Muscle layer of duodenum (tissue), 2 donors: ENCODE data around the gene PTPN4.

Experiments used
- H3K27ac ChIP-seq: one replicate; pipeline ENCODE4 v1.7.0; 2013; ENCODE audit warnings: mild to moderate bottlenecking, low read length
- H3K27me3 ChIP-seq: one replicate; pipeline ENCODE4 v1.7.0; 2013; ENCODE audit warnings: low read depth, mild to moderate bottlenecking, control low read depth, low read length
- H3K36me3 ChIP-seq, 2 donors: one replicate each; pipeline ENCODE4 v1.7.0; 2013; ENCODE audit warnings: low read length in 2 of 2, control low read depth in 1 of 2, mild to moderate bottlenecking in 1 of 2; ENCODE audit not compliant: insufficient read depth in 2 of 2, control insufficient read depth in 1 of 2
- H3K4me1 ChIP-seq, 2 donors: one replicate each; pipeline ENCODE4 v1.7.0; 2013; ENCODE audit warnings: low read length in 2 of 2, mild to moderate bottlenecking in 2 of 2, control low read depth in 1 of 2, moderate library complexity in 1 of 2; ENCODE audit not compliant: insufficient read depth in 2 of 2, control insufficient read depth in 1 of 2
- H3K4me3 ChIP-seq, 2 donors: one replicate each; pipeline ENCODE4 v1.7.0; 2013; ENCODE audit warnings: low read length in 2 of 2, low read depth in 1 of 2, mild to moderate bottlenecking in 1 of 2
- H3K9me3 ChIP-seq, 2 donors: one replicate each; pipeline ENCODE4 v1.7.0; 2013; ENCODE audit warnings: low read length in 2 of 2, control low read depth in 1 of 2, mild to moderate bottlenecking in 1 of 2; ENCODE audit not compliant: control insufficient read depth in 1 of 2
- donor health status: healthy.

PTPN4 gene

DNA sequence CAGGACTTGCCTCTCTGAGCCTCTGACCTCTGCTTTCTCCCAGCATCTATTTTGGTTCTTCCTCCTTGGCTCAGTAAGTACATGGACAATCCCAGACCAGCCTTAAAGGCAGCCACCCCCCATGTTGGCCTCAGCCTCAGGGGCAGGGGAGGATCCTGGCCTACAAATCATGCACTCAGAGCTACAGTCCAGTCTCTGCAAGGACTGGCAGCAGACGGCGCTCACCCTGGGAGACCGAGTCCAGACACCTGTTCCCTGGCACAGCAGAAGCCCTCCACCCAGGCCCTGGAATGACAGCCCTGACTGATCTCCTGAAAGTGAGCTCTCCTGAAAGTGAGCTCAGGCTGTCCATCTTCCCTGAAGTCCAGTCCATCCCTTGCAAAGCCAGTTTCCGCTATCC, 25.7 kb upstream of the PTPN4 start:
- no peak overlapping the region for H3K4me3 ChIP-seq
- H3K27me3 ChIP-seq = no peaks in the 10 kb centered on the region
- no peak overlapping the region for H3K27ac ChIP-seq
- H3K4me1 ChIP-seq = no peaks in the 10 kb centered on the region
- H3K36me3 ChIP-seq = no peaks in the 10 kb centered on the region
- H3K9me3 ChIP-seq = no peaks in the 10 kb centered on the region

DNA sequence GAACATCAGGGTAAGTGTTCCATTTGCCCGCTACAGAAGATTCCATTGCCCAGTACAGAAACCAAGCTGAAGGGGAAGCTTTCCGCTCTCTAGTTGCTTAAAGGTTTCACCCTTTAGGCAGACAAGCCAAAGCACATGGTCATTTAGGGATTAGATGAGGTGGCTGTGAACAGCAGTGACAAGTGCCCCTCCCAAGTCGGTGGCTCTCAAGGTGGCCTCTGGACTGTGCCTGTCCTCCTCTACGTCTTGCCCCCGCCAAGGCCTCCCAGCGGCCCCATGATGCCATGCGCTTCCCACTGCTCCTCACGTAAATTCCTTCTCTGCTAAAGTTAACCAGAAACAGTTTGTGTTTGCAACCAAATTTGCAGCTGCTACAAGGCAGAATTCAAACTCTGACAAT, 24.2 kb upstream of the PTPN4 start:
- Histone ChIP-seq H3K4me3 (no peak overlapping the region), H3K27ac (no peak overlapping the region), H3K27me3 (no peaks in the 10 kb centered on the region), H3K9me3 (no peaks in the 10 kb centered on the region), H3K4me1 (no peaks in the 10 kb centered on the region), H3K36me3 (no peaks in the 10 kb centered on the region)

DNA sequence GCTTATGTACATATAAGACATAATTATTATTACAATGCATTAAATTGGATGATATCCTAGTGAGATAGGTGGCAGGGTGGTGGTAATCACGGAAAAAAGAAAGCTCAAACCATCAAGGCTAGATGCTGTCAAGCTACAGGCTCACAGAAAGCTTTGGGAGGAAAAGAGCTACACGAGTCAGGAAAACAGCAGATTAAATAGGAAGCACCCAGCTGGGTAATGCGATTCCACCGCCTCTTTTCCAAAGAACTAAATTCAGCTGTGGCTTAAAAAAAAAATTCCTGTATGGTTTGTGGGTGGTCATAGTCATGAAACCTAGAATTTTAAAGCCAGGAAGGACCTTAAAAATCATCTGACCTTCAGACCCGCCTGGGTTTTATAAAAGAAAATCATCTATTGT, 23.7 kb upstream of the PTPN4 start:
- H3K9me3 ChIP-seq = no peaks in the 10 kb centered on the region
- no peaks in the 10 kb centered on the region for H3K36me3 ChIP-seq
- no peak overlapping the region for H3K4me3 ChIP-seq
- H3K27ac ChIP-seq = no peak overlapping the region
- H3K27me3 ChIP-seq = no peaks in the 10 kb centered on the region
- no peaks in the 10 kb centered on the region for H3K4me1 ChIP-seq

DNA sequence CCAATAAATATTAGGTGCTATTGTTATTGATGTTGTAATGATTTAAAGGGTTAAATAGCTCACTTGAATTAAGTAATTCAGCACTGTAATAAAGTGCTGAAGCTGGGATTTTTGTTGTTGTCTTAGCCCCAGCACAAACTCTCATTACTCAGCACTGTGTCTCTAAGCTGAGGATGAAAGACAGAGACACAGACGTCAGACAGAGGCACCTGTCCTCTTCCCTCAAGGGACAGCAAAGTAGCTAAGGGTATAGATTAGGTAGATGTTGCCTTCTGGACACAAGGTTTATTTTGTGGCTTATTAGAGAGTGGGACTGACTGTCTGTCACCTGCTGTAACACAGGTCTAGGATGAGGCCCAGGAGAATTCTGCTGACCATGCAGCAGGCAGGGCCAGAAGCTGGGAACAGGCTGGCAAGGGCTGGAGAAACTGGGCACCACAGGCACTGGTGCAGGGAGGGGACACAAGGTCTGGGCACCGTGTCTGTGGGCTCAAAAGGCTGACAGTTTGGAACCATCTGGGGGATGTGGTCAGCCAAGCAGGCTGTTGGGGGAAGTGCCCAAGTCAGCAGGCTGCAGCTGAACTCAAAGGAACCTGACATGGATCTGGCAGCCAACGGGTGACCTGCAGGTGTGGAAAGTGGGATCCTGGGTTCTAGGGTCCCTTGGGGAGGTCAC, 20.0 kb upstream of the PTPN4 start:
- no peaks in the 10 kb centered on the region for H3K27me3 ChIP-seq
- H3K36me3 ChIP-seq = no peaks in the 10 kb centered on the region
- no peaks in the 10 kb centered on the region for H3K4me1 ChIP-seq
- H3K9me3 ChIP-seq = no peaks in the 10 kb centered on the region
- H3K27ac ChIP-seq = no peak overlapping the region
- no peak overlapping the region for H3K4me3 ChIP-seq

DNA sequence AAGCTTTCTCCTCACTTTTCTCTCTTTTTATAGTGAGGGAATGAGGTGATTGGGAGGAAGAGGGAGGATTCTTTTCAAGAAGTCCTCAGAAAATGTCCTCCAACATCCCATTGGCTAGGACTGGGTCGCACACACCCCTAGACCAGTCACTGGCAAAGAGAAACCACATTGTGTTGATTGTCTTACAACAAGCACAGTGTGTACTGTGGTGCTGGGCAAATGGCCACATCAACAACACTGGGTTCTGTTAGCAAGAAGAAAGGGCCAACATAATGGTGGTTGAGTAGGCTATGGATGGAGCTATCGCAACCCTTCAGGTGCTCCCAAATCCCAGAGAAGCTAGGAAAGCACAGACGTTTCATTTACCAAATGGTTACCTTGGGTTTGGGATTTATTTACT, 18.7 kb upstream of the PTPN4 start:
- Histone ChIP-seq H3K27ac (no peak overlapping the region), H3K4me1 (no peaks in the 10 kb centered on the region), H3K36me3 (no peaks in the 10 kb centered on the region), H3K9me3 (no peaks in the 10 kb centered on the region), H3K27me3 (no peaks in the 10 kb centered on the region), H3K4me3 (no peak overlapping the region)

DNA sequence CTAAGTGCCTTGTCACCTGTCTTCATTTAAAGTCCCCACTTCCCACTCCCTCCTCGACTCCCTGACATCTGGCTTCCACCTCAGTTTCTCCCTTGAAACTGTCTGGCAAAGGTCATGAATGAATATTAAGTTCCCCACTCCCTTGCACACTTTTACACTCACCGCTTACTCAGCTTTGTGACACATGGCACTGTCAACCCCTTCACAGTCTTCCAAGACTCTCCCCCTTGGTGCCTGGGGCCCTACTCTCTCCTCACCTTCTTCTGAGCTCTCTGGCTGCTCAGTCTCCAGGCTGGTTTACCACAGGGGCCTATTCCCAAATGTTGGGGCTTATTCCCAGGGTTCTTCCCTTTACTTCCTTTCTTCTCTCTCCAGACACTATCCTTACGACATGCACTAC, 17.9 kb upstream of the PTPN4 start:
- H3K36me3 ChIP-seq = no peaks in the 10 kb centered on the region
- H3K4me1 ChIP-seq = no peaks in the 10 kb centered on the region
- no peaks in the 10 kb centered on the region for H3K27me3 ChIP-seq
- H3K9me3 ChIP-seq = no peaks in the 10 kb centered on the region
- no peak overlapping the region for H3K4me3 ChIP-seq
- no peak overlapping the region for H3K27ac ChIP-seq

DNA sequence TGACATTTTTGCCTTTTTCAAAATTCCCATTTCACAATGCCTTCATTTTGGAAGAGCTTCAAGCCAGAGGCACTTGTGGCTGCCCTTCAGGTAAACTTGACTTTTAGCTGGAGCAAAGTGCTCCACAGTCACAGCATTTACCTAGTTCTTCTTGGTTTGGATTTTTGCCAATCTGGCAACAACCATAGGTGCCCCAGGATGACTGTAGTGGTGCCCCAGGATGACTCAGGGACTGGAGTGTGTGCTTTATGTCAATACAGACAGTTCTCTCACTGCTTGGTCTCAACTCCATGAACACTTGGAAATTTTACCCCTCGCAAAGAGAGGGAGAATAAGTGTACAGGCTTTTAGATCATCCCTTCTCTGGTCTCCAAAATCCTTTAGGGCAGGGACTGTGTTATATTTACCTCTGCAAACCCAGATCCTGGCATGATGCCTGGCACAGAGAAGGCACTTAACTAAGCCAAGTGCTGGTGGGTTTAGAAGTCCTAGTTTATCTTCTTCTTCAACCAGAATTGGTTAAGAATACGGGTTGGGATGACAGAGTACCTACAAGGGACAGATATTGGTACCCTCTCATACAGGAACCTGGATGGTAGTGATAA, 15.3 kb upstream of the PTPN4 start:
- Histone ChIP-seq H3K27ac (no peak overlapping the region), H3K9me3 (no peaks in the 10 kb centered on the region), H3K27me3 (no peaks in the 10 kb centered on the region), H3K36me3 (no peaks in the 10 kb centered on the region), H3K4me3 (no peak overlapping the region), H3K4me1 (no peaks in the 10 kb centered on the region)

DNA sequence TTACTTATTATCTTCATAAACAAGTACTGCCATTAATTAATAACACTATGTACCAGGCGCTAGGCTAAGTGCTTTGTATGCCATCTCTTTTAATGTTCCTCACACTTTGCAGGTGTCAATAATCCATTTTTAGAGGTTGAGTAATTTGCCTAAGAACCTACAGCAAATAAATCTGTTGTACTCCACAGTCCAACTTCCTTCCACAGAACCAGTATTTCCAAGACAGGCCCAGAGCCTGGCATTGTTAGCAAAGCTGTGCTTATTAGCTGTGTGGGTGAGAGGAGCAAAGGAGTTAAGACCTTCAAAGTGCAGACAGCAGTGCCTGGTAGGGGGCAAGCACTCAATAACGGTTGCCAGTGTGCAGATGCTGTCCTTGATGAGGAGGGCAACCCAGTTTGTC, 14.2 kb upstream of the PTPN4 start:
- no peaks in the 10 kb centered on the region for H3K27me3 ChIP-seq
- H3K4me3 ChIP-seq = no peak overlapping the region
- H3K36me3 ChIP-seq = no peaks in the 10 kb centered on the region
- no peaks in the 10 kb centered on the region for H3K9me3 ChIP-seq
- H3K4me1 ChIP-seq = no peaks in the 10 kb centered on the region
- no peak overlapping the region for H3K27ac ChIP-seq

DNA sequence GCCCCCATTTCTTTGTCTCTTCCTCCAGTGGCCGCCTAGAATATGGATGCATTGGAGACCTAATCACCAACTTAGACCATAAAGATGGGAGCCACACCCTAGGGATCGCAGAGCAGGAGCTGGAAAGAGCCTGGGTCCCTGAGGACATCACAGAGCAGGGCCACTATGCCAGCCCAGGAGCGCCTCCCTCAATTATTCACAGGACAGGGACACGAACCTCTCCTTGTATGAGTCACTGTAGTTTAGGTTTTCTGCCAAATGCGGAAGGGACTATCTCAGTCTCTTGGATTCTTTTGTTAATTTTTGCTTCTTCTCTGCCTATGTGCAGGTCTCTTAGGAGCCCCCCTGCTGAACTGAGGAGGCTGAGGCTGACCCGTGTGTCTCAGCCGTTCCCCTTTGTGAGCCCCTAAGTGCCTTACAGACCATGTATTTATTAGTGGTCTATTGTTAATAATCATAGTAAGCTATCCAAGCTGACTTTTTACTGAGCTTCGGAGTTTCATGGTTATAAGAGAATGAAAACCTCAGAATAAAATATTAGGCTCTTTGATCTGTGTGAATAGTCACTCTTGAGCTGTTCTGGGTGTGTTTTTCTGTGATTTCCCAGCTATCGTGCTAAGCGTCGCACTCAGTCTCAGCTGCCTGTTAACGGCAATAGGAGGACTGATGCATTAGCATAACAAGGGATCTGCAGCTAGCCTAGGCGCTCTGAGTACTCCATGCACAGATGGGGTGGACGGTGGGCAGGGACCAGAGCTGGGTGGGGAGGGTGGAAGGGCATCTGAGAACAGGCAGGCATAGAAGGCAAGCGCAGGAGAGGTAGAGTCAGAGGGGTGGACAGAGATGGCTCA, 12.7 kb upstream of the PTPN4 start:
- Histone ChIP-seq H3K27me3 (no peaks in the 10 kb centered on the region), H3K4me3 (no peak overlapping the region), H3K9me3 (no peaks in the 10 kb centered on the region), H3K27ac (no peak overlapping the region), H3K36me3 (no peaks in the 10 kb centered on the region), H3K4me1 (no peaks in the 10 kb centered on the region)

DNA sequence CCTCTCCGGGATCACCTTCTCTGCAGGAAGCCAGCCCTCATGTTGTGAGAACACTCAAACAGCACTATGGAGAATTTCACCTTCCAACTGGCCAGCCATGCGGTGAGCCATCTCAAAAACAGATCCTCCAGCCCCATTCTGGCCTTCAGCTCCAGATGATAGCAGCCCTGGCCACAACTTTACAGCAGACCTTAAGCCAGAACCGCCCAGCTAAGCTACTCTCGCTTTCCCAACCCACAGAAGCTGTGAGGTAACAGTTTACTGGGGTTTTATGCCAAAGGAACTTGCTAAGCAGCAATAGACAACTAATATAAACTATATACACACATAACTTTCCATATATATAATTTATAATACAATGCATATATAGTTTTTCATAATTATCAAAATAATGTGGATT, 11.6 kb upstream of the PTPN4 start:
- H3K4me1 ChIP-seq = no peaks in the 10 kb centered on the region

DNA sequence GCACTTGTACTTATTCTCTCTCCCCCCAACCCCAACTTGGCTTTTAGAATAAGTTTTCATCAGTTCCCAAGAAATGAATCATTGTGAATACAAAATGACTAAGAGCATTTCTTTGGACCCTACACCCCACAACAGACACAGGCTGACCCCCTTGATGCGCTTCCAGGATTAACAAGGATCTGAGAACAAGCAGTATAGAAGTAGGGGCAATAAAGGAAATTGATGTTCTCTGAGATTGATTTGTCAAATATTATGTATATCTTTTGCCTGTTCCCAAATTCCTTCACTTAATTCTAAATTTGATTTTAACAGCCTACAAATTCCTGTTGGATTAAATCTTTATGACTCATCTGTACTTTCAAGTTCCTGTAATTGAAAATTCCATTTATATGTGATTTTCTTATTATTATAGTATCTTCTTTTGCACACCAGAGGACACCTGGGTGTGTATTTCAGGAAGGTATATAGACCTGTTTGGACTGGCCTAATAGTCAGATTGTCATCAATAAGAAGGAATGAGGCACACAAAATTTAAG, 10.2 kb upstream of the PTPN4 start:
- no peaks in the 10 kb centered on the region for H3K27me3 ChIP-seq
- no peak overlapping the region for H3K27ac ChIP-seq

More for the DNA sequence above, 11.6 kb upstream of the PTPN4 start:
- no peak overlapping the region for H3K27ac ChIP-seq
- H3K36me3 ChIP-seq = no peaks in the 10 kb centered on the region
- no peaks in the 10 kb centered on the region for H3K9me3 ChIP-seq
- no peaks in the 10 kb centered on the region for H3K27me3 ChIP-seq
- no peak overlapping the region for H3K4me3 ChIP-seq

More for the DNA sequence above, 10.2 kb upstream of the PTPN4 start:
- Histone ChIP-seq H3K36me3 (no peaks in the 10 kb centered on the region), H3K4me3 (no peak overlapping the region), H3K4me1 (no peaks in the 10 kb centered on the region), H3K9me3 (no peaks in the 10 kb centered on the region)
